Activated naive CD4-positive, alpha-beta T cell treated with anti-CD3 and anti-CD28 coated beads for 36 hours (primary cell): ENCODE results near the gene CNOT4. TPM values are rescaled to one million over a fixed set of nuclear protein-coding genes. Genes with fewer than 3 reads are reported as not detected.

ENCODE experiments used
- total RNA-seq, 2 experiments: library from RNA; stranded (reverse); gene quantifications; one replicate each; pipeline ENCODE4 v1.2.3, GENCODE V29; 2021

CNOT4 gene
- total RNA-seq, 2 experiments from 2014 or later, result 16.6 to 20.3 TPM

Other genes with a start within 250 kb of the CNOT4 start
- 100 to 1,000 TPM; 155 to 162 TPM for gene NUP205, start 47.8 kb upstream of the CNOT4 start, total RNA-seq
- gene STMP1, start 152.4 kb upstream of the CNOT4 start, total RNA-seq, result 10 to 100 TPM; 21.5 to 21.6 TPM
- not detected for gene SLC13A4, start 218.1 kb upstream of the CNOT4 start, total RNA-seq
- not detected for gene FAM180A, start 238.7 kb upstream of the CNOT4 start, total RNA-seq